Superior temporal gyrus (tissue), 1 donor: ENCODE data around the gene COIL.
A peak's percentile ranks its signal among the peaks of the same experiment; 100 is the strongest.

Source experiments
- DNase-seq: peaks from one replicate; pipeline ENCODE4 v3.0.0-alpha.2; 2016; ENCODE audit errors: extremely low spot score

The COIL gene

DNA sequence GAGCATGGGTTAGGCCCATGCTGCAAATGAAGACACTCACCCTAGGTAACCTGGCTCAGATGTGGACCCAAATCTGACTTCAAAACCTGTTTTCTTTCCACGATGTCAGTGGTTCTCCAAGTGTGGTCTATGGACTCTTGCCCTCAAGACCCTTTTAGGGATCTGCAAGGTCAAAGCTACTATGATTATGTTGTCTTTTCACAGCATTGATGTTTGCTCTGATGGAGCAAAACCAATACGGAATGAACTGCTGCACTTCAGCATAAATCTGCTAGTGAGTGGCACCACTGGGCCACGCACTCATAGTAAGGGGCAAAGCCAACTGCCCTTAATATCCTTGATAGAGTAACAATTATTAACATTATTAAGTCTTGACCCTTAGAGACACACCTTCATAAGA lies 25.4 kb downstream of the COIL start:
- DNase-seq, result no peak

DNA sequence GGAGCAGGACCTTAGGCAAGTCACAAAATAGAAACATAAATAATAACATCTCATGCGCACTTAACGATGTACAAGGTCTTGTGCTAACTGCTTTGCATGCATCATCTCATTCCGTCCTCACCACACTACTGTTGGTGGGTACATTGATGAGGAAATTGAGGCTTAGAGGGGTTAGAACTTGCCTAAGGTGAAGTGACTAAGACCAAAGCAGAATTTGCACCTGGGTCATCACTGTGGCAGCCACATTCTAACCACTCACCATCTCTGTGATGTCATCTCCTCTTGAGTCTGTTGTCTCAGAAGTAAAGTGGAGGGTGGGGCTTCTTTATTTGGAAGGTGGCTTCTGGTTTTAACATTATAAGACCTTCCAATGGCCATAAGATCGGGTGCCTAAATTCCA lies 26.6 kb downstream of the COIL start:
- no peak for DNase-seq

DNA sequence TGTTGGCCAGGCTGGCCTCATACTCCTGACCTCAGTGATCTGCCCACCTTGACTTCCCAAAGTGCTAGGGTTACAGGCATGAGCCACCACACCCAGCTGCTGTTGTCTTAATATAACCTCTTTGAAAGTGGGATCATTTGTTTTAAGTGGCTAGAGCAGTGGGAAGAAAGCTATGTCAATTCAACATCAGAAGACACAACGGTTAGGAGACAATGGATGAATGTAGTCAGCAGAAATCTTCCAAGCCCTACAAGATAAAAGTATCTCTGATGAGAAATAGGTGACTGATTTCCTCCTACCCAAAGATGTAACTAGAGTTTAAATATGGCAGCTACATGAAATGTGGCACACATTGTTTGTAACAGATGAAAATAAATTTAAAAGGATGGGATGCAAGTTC lies 27.0 kb downstream of the COIL start:
- DNase-seq, result no peak

DNA sequence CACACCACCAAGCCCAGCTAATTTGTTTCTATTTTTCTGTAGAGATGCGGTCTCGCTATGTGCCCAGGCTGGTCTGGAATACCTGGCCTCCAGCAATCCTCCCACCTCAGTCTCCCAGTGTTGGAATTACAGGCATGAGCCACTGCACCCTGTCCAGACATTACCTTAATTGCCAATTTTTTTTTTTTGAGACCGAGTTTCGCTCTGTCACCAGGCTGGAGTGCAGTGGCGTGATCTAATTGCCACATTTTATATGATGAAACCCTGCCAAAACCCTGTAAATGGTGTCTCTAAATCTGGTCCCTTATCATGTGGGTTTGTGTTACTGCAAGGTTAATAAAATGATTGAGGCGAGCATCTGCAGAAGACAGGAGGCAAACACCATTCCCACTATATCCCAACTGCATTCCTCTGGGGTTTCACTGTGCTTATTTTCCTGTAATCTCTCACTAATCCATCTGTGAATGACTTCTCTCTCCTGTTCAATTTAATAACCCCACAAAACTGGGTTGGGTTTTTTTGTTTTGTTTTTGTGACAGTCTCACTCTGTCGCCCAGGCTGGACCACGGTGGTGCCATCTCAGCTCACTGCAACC lies 27.6 kb downstream of the COIL start:
- DNase-seq, result no peak

DNA sequence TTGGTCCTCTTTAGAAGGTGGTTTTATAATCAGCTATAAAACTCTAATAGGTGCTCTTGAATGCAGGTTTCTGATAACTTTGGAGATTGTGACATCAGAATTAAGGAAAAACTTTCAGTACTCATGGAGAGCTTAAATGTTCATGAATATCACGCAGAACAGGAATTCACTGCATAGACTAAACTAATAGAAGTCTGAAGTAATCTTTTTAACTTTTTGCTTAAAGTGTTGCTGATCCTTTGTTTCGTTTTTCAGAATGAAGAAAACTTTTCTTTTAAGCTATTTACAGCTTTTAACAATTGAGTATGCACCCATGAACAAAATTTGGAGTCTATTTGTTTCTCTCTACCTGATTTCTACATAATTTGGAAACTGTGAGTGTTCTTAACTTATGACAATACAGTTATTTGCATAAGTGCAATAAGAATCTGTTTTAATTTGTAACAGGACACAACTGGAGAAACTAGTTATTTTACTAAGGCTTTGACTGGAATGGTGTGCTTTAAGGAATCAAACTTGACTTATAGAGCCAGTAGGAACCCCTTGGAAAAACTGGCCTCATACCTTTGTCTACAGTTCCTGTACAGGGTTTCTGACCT lies 30.0 kb downstream of the COIL start:
- no peak for DNase-seq

DNA sequence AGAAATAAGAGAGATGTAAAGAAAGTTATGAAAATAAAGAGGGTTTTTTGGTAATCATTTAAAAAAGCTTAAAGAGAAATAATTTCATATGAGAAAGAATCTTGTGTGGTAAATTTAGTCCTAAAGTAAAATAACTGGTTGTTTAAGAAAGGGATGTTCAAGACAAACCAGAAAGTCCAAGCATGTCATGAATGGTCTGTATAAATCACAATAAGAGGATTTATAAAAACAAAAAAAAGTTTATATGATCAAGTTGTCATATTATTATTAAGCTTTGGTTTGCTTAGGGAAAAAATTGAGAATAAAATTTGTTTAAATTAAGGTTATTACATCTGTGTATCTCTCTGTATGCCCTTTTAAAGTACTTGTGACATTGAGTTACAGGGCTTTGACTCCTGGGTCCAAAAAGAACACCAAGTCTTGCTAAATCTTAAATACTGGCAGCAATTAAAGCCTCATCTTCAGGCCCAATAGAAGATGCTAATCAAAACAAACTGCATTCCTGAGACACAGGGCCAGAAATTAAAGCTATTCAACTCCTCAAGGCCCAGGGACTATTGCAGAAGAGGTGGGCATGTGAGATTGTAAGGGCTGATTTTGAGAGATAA lies 31.4 kb downstream of the COIL start:
- DNase-seq, result no peak

DNA sequence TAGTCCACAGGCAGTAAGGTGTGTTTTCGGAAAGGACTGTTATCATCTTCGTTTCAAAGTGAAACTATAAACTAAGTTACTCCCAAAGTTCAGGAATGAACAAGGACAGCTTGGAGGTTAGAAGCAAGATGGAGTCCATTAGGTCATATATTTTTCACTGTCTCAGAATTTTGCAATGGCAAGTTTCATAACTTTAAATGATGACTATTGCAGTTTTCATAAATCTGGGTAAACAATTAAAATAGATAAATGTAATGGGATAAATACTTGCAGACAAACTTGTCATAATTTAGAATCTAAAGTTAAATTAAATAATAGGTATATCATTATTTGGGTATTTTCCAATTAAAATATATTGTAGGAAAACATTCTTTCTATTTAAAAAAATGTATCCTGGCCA lies 32.3 kb downstream of the COIL start:
- DNase-seq, result no peak

DNA sequence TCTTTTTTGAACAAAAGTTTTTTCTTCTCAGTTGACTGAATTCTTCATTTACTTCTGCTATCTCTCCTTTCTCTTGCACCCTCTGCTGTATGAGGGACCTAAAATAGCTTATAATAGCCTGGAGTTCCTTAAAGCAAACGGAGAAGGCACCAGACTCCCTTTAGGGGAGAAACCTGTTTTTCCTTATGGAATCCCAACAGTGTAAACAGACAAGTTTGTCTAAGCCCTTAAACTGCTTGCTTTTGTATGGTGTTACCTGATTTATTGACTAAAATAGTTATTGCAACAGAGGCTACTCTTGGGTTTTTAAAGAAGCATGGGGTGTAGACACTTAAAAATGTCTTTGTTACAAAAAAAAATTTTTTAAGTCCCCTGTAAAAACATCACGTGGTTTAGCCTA lies 34.1 kb downstream of the COIL start:
- DNase-seq, result no peak

DNA sequence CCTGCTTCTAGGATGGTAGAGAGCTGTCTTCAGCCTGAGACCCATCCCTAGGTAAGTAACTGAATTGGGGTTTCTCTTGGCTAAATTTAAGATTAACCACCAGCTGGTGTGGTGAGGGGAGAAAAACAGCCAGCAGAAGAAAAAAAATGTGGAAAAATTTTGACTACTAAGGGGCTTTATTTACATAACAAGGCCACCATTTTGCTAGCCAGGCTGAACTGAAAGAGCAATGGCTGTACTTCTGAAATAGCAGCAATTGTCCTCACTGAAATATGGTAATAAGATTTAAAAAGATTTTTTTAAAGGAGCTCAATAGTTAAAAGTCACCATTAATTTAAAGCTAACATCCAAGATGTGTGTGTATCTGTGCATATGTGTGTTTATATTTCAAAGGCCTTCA lies 34.6 kb downstream of the COIL start:
- no peak for DNase-seq

DNA sequence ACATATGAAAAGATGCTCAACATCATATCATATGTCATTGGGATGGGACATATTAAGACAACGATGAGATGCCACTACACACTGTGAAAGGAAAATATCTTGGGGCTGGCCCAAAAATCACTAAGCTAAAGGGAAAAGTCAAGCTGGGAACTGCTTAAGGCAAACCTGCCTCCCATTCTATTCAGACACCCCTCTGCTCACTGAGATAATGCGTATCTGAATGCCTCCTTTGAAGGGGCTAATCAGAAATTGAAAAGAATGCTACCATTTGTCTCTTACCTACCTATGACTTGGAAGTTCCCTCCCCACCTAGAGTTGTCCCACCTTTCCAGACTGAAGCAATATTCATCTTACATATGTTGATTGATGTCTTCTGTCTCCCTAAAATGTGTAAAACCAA lies 35.8 kb downstream of the COIL start:
- no peak for DNase-seq

DNA sequence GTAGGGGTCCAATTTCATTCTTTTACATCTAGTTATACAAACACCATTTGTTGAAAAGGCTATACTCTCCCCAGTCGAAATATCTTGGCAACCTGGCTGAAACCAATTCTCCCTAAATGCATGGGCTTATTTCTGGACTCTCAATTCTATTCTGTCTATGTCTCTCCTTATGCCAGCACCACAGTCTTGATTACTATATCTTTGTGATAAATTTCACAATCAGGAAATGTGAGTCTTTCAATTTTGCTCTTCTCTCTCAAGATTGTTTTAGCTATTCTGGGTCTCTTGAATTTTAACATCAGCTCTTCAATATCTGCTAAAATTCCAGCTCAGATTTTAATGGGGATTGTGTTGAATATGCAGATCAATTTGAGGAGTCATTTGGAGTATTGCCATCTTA lies 41.1 kb downstream of the COIL start:
- no peak for DNase-seq

DNA sequence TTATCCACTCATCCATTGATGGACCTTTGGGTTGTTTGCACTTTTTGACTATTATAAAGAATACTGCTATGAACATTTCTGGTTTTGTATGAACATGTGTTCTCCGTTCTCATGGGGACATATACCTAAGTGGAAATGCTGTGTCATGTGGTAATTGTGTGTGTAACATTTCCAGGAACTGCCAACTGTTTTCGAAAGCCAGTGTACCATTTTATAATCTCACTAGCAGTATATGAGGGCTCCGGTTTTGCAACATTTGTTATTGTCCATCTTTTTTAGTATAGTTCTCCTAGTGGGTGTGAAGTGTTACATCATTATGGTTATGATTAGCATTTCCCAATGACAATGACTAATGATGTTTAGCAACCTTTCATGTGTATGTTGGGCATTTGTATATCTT lies 41.9 kb downstream of the COIL start:
- no peak for DNase-seq

DNA sequence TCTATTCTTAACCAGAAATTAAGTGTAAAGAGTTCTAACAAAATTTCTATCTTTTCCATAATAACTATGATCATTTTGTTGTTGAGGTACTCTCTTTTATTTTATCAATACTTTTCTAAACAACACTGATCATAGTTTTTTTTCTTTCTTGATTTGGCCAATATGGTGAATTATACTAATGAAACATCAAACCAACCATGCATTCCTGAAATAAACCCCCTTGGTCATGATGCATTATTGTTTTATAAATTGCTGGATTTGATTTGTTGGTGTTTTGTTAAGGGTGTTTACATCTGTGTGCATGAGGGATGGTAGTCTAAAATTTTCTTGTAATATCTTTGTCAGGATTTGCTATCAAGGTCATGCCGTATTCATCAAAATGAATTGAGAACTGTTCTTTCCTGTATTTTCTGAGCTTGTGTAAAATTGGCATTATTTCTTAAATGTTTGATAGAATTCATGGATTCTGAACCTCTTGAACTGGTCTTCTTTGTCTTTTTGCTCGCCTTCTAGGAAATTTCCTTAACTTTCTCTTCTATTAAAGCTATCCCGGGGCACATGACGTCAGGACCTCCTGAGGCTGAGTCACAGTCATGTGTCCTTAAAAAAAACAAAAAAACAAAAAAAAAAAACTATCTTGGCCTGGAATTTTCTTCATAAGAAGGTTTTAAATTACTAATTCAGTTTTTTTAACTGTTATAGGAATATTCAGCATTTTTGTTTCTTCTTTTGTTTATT lies 43.1 kb downstream of the COIL start:
- DNase-seq, result no peak

DNA sequence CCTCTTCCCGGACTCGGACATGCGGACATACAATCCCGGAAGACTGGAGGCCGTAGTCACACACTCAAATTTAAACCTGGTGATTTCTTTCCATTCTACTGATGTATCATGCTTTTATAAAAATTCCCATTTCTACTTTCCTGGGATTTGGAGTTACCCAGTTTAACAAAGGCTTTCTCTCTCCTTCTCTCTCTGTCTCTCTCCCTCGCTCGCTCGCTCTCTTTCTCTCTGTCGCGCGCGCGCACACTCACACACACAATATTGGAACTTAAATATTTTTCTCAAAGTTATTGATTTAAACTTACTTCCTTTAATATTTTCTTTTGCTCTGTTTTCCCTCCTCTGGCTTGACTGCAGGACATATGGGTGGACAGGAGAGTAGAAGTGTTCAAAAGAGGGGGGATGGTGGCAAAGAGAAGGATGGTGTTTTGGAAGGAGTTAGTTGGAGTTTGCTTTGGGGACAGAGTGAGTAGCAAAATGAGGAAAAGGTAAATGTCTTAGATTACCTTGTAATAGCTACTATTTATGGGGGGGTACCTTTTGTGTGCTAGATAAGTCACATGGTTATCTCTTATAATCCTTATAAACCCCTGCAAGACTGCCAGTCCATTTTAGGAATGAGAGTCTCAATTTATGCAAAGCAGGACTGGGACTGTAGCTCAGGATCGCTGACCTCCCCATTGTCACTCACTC lies 46.1 kb downstream of the COIL start:
- DNase-seq, result peak; percentile 37

DNA sequence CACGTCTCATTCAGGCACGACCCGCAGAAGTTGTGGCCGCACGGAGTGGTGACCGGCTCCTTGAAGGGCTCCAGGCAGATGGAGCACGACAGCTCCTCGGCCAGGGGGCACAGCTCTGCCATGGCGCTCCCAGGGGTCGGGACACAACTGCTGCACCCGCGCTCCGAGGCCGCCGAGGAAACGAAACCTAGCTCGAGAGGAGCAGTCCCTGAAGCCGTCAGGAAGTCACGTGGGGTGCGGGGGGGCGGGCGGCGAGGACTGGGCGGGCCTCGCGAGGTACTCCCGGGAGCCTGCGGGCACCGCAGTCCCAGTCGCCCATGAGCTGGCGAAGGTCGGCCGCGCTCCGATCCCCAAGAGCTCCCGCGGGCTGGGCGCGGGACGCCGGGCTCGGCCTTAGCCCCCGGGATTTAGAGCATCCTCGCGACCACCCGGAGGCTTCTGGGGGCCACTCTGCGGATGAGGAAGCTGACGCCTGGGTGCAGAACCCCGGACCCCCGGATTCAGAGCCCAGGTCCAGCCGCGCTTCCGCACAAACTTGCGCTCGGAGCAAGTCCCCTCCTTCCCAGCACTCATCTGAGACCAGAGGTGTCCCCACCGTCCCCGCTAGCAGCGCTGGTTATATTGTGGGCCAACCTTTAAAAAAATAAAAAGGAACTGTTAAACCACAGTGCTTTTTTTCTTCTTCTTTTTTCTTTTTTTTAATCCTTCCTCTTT lies 46.8 kb downstream of the COIL start, which contains the start of gene TRIM25:
Gene TRIM25, minus strand, starts transcription at position 183 of the 714 bp plus-strand sequence. Its CDS starts 61 bp downstream, at position 122.
- DNase-seq, result peak; percentile 24

DNA sequence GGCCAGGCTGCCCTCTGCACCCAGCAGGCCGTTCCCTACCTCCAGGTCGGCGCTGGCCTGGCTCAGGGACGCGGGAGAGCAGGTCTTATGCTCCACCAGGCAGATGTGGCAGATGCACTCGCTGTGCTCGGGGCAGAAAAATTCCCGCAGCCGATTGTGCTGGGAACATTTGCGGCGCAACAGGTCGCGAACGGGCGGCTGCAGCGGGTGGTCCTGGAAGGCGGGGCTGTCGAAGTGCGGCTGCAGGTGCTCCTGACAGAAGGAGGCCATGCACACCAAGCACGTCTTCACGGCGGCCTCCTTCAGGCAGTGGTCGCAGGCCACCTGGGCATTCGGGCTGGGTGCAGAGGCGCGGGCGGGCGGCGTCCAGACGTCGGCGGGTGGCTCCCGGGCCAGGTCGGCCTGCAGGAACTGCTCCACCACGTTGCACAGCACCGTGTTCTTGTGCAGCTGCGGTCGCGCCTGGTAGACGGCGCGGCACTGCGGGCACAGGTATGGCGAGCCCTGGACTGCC lies 47.4 kb downstream of the COIL start:
- no peak for DNase-seq

DNA sequence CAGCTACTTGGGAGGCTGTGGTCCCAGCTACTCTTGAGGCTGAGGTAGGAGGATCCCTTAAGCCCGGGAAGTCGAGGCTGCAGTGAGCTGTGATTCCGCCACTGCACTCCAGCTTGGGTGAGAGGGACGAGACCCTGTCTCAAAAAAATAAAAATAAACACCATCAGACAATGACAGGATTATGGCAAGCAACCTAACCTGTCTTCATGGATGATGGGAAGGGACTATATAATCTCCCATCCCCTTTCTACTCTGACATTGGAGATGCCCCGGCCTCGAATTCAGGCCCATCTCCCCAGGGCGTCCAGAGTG lies 47.9 kb downstream of the COIL start:
- DNase-seq, result no peak

DNA sequence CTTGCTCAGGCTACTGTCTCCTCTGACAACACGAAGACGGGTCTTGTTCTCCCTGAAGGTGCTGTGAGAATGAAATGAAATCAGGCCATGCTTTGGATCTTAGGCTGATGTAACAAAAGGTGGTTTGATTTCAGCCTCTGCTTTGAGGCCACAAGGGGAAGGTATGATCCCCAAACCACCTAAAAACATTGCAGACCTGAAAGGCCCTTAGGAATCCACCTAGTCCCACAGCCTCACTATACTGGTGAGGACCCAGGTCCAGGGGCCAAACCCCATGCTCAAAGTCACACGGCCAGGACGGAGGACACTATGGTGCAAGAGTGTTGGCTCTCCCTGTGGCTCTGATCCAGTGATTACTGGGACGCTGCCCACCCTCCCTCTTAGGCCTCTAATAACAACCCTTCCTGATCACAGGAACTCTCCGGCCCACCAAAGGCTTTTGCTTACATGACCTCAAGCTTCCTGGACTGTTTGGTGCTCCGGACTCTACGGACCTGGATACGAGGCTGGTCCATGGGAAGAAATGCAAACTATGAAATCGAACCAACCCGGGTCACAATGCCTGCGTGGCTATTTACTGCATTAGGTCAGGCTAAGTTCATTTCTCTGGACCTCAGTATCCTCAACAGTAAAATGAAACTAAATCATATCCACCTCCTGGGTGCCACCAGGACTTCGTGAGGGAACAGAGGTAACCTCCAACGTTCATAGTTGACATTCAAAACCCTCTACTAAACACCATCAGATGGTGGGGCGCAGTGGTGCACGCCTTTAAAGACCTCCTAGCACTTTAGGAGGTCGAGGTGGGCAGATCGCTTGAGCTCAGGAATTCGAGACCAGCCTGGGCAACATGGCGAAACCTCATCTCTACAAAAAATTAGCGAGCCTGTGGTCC lies 48.5 kb downstream of the COIL start:
- no peak for DNase-seq

DNA sequence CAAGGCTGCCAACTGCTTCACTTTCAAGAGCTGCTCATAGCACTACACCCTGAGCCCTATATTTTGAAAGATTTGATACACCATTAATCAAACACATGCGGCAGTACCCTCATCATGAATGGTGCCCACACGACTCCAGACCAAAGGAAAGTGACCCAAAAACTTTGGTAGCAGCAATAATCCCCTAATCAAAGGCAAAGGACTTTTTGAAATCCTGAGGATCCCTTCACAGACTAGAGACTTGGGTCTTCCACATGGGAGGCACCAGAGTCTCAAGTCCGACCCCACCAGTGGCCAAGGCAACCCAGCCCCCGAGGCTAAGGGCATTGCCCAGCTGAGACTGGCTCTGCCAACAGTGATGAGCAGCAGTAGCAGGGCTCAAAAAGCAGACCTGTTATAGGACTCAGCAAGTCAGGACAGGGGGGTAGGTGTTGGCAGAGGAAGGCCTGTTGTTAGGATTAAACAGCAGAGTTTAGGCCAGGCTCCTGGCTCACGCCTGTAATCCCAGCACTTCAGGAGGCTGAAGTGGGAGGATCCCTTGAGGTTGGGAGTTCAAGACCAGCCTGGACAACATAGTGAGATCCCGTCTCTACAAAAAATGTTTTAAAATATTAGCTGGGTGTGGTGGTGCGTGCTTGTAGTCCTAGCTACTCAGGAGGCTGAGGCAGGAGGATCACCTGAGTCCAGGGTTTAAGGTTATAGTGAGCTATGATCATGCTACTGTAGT lies 50.2 kb downstream of the COIL start:
- no peak for DNase-seq
